AG04450 (cell line): ENCODE measurements around the gene CLIP3. TPM values are rescaled to one million over a fixed set of nuclear protein-coding genes. Genes with fewer than 3 reads are reported as not detected.
A peak's percentile ranks its signal among the peaks of the same experiment; 100 is the strongest.

ENCODE experiments used
- CTCF ChIA-PET: fragments of 300-600, 350-600 bp; formaldehyde crosslinking; extraction: SDS; loops from one replicate; lab custom pipeline; 2022; ENCODE audit warnings: antibody characterized with exemption, inconsistent platforms; lab: Charles Lee
- POLR2A ChIA-PET: fragments of 350-600 bp; formaldehyde crosslinking; extraction: SDS; loops from one replicate; lab custom pipeline; 2021; ENCODE audit warnings: antibody characterized with exemption, inconsistent platforms; lab: Yijun Ruan, JAX
- DNase-seq: peaks from one replicate; pipeline ENCODE4 v3.0.0-alpha.2; 2011; ENCODE audit warnings: low read depth, low spot score
- H3K27ac ChIP-seq: one replicate; pipeline ENCODE4 v1.5.1; 2012; ENCODE audit warnings: low read depth, low read length, control low read depth
- H3K27me3 ChIP-seq: one replicate; pipeline ENCODE4 v1.6.0; 2012; ENCODE audit warnings: low read length; ENCODE audit not compliant: control insufficient read depth, insufficient read depth
- H3K4me3 ChIP-seq: 2 replicates; pipeline ENCODE4 v1.5.1; 2011; ENCODE audit warnings: mild to moderate bottlenecking, low read depth, low read length, control low read depth
- H3K9me3 ChIP-seq: 2 replicates; pipeline ENCODE4 v1.5.1; 2012; ENCODE audit warnings: low read length; ENCODE audit not compliant: control insufficient read depth, insufficient read depth
- CTCF ChIP-seq: IDR thresholded peaks from 2 replicates; pipeline ENCODE4 v1.5.1; 2011; ENCODE audit warnings: low read depth, low read length, control low read depth, inconsistent platforms
- polyA plus RNA-seq: library from polyadenylated mRNA; depleted of rRNA; stranded (reverse); fragments of >200 nt; gene quantifications from 2 replicates; pipeline ENCODE4 v1.2.3, GENCODE V29; 2011

The CLIP3 gene
- polyA plus RNA-seq, 1 experiment, result 18.1 TPM

- CTCF ChIA-PET, result interaction anchor here (0.9 to 1.7 kb wide), 4 partner anchors 10 to 25 kb away, joined by 3 to 5 read pairs (median 4); no protein-coding TSS in a partner anchor
- Histone ChIP-seq H3K4me3 (peak within 1 kb of the TSS; percentile 83), H3K27ac (peak within 1 kb of the TSS; percentile 97), H3K27me3 (no peaks in the 10 kb centered on the region), H3K9me3 (no peaks in the 10 kb centered on the region; the same call in 1 of the 2 replicates)
- peak; percentile 67 for DNase-seq
- TF ChIP-seq CTCF, result no peak; the same call in 1 of the 2 replicates
- POLR2A ChIA-PET, result interaction anchor here (0.7 to 1.5 kb wide), 6 partner anchors 11 to 73 kb away, joined by 3 to 10 read pairs (median 6); partner anchors contain the start of genes ALKBH6 and SDHAF1
These were observed 22.3 kb upstream of the CLIP3 start, which contains the start of gene WDR62 for GRCh38 chr19:36054733-36055686. WDR62 (plus strand) TSS chr19:36054897; CDS start chr19:36054972, 75 bp downstream.

GRCh38 chr19:36054119-36054732 is 21.6 kb upstream of the CLIP3 start, which contains the start of gene THAP8:
THAP8 (minus strand) TSS chr19:36054285; CDS start chr19:36054217, 68 bp downstream.
- POLR2A ChIA-PET, result interaction anchor here (0.7 to 1.5 kb wide), 7 partner anchors 10 to 74 kb away, joined by 3 to 10 read pairs (median 7); partner anchors contain the start of genes ALKBH6 and SDHAF1
- CTCF ChIA-PET, result interaction anchor here (0.9 to 1.7 kb wide), 6 partner anchors 10 to 116 kb away, joined by 3 to 5 read pairs (median 3); no protein-coding TSS in a partner anchor

GRCh38 chr19:36051637-36052036 is 19.0 kb upstream of the CLIP3 start:
- CTCF ChIA-PET, result interaction anchor here (0.7 kb wide), 1 partner anchor 54 kb away, joined by 4 read pairs; no protein-coding TSS in a partner anchor
- Histone ChIP-seq H3K4me3 (no peak overlapping the region), H3K27ac (no peak overlapping the region), H3K27me3 (no peaks in the 10 kb centered on the region), H3K9me3 (no peaks in the 10 kb centered on the region; the same call in 1 of the 2 replicates)
- POLR2A ChIA-PET, result interaction anchor here (0.7 kb wide), 1 partner anchor 72 kb away, joined by 4 read pairs; no protein-coding TSS in a partner anchor
- DNase-seq, result no peak
- no peak for TF ChIP-seq CTCF

More at GRCh38 chr19:36054119-36054732, 21.6 kb upstream of the CLIP3 start, which contains the start of gene THAP8:
- peak within 1 kb of the TSS; percentile 97 for H3K27ac ChIP-seq
- peak; percentile 60 for TF ChIP-seq CTCF
- peak; percentile 99 for DNase-seq
- H3K9me3 ChIP-seq, result no peaks in the 10 kb centered on the region; the same call in 1 of the 2 replicates
- H3K4me3 ChIP-seq, result peak within 1 kb of the TSS; percentile 83
- no peaks in the 10 kb centered on the region for H3K27me3 ChIP-seq

GRCh38 chr19:36051236-36051635 is 18.6 kb upstream of the CLIP3 start:
- Histone ChIP-seq H3K27ac (no peak overlapping the region), H3K9me3 (no peaks in the 10 kb centered on the region; the same call in 1 of the 2 replicates), H3K4me3 (no peak overlapping the region), H3K27me3 (no peaks in the 10 kb centered on the region)
- CTCF ChIA-PET, result no interaction called here
- no peak for DNase-seq
- POLR2A ChIA-PET, result no interaction called here
- TF ChIP-seq CTCF, result peak; percentile 22; the same call in 1 of the 2 replicates
